Mucosa of rectum (tissue), 2 donors: ENCODE measurements around the gene ADD2.

Experiments used
- H3K27ac ChIP-seq, 2 donors: one replicate each; pipeline ENCODE4 v1.7.0; 2013; ENCODE audit warnings: inconsistent platforms in 2 of 2, low read depth in 2 of 2, low read length in 2 of 2
- H3K27me3 ChIP-seq, 2 donors: one replicate each; pipeline ENCODE4 v1.7.0; 2013; ENCODE audit warnings: low read length in 2 of 2; ENCODE audit not compliant: control insufficient read depth in 2 of 2, insufficient read depth in 2 of 2
- H3K36me3 ChIP-seq, 2 donors: one replicate each; pipeline ENCODE4 v1.7.0; 2013; ENCODE audit warnings: low read length in 2 of 2; ENCODE audit not compliant: control insufficient read depth in 2 of 2, insufficient read depth in 2 of 2
- H3K4me1 ChIP-seq, 2 donors: one replicate each; pipeline ENCODE4 v1.7.0; 2013; ENCODE audit warnings: low read length in 2 of 2, mild to moderate bottlenecking in 1 of 2; ENCODE audit not compliant: control insufficient read depth in 2 of 2, insufficient read depth in 2 of 2
- H3K4me3 ChIP-seq, 2 donors: one replicate each; pipeline ENCODE4 v1.7.0; 2013; ENCODE audit warnings: low read length in 2 of 2
- H3K9ac ChIP-seq, 2 donors: one replicate each; pipeline ENCODE4 v1.7.0; 2013; ENCODE audit warnings: low read length in 2 of 2, low read depth in 1 of 2, mild to moderate bottlenecking in 1 of 2
- H3K9me3 ChIP-seq, 2 donors: one replicate each; pipeline ENCODE4 v1.7.0; 2013; ENCODE audit warnings: low read length in 2 of 2; ENCODE audit not compliant: control insufficient read depth in 2 of 2
- donor health status: healthy.
- donor health status: Normal muscosa, but diverticular disease.

The ADD2 gene

DNA sequence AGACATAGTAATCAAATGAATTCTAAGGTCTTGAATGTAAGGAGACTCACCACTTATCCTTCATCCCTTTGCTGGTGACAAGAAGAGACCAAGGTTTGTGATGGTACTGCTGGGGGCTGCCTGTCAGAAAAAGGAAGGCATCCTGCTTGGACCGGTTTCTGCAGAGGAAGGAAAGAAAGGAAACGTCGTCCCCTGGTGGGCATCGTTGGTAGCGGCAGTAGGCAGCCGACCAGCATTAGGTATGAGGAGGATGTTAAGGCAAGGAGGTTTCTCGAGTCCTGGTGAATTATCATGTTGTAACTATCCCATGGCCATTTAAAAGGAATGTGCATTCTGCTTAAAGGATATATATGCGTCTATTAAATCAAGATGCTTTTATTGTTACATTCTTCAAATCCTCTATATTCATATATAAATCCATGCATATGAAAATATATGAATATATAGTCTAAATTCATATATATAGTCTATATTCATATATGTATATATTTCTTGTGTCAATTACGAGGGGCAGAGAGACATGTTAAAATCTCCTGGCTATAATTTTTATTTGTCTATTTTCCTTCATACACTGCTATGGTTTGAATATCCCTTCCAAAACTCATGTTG lies 120.0 kb downstream of the ADD2 start:
- no peak overlapping the region for H3K27ac ChIP-seq
- H3K9ac ChIP-seq = no peak overlapping the region
- H3K36me3 ChIP-seq = no peaks in the 10 kb centered on the region
- H3K9me3 ChIP-seq = no peaks in the 10 kb centered on the region
- no peaks in the 10 kb centered on the region for H3K27me3 ChIP-seq
- H3K4me3 ChIP-seq = no peak overlapping the region
- peaks cover 5 to 9% of the 10 kb centered on the region in 2 donors for H3K4me1 ChIP-seq

DNA sequence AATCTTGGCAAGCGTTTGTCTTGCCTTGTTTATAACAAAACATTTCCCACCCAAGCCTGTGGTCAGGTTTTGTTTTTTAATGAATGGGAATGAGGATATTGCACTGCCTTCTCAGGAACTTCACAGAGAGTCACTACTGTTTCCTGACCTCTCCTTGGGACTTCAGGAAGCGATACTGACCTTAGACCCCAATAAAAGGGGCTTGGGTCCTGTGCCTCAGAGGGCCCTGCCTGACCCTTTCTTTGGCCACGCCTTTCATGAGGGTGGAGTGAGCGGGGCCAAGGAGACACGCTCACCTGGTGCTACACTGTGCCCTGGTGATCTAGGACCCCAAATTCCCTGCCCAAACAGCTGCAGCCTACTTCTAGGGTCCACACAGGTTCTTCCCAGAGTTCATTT lies 121.6 kb downstream of the ADD2 start:
- H3K27ac ChIP-seq = no peak overlapping the region
- peaks cover 5 to 9% of the 10 kb centered on the region in 2 donors for H3K4me1 ChIP-seq
- no peaks in the 10 kb centered on the region for H3K36me3 ChIP-seq
- no peaks in the 10 kb centered on the region for H3K27me3 ChIP-seq
- no peak overlapping the region for H3K4me3 ChIP-seq
- H3K9ac ChIP-seq = no peak overlapping the region
- no peaks in the 10 kb centered on the region for H3K9me3 ChIP-seq

DNA sequence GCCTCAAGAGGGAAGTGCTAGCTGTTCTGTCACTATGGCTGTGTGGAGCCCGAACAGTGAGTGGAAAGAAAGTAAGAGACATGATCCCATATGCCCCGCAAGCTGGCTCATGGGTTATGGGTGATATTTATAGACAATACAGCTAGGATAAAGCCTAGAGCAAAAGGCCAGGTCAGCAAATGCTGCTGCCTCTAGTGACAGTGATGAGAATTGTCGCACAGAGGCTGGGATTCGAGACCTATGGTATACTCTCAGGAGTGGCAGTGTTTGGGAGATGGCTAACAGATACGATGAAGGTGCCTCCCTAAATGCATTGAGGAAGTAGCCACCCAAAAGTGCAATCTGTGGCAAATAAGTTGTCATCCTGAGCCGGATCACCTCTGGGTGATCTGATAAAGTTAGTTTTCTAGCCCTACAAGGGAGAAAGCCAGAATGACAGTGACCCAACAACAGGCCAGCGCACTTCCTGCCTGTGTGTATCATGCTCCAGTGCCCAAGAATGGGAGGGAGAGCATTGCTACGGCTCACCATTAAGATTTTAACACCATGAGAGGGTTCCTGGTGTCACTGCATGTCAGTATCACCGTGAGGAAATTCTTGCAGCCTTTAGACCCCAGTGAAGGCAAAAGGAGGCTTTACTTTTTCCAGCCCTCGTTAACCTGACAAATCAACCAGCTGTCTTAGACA lies 122.1 kb downstream of the ADD2 start:
- H3K36me3 ChIP-seq = no peaks in the 10 kb centered on the region
- peaks cover 5 to 9% of the 10 kb centered on the region in 2 donors for H3K4me1 ChIP-seq
- H3K27me3 ChIP-seq = no peaks in the 10 kb centered on the region
- no peak overlapping the region for H3K27ac ChIP-seq
- no peak overlapping the region for H3K9ac ChIP-seq
- no peak overlapping the region for H3K4me3 ChIP-seq
- H3K9me3 ChIP-seq = no peaks in the 10 kb centered on the region

DNA sequence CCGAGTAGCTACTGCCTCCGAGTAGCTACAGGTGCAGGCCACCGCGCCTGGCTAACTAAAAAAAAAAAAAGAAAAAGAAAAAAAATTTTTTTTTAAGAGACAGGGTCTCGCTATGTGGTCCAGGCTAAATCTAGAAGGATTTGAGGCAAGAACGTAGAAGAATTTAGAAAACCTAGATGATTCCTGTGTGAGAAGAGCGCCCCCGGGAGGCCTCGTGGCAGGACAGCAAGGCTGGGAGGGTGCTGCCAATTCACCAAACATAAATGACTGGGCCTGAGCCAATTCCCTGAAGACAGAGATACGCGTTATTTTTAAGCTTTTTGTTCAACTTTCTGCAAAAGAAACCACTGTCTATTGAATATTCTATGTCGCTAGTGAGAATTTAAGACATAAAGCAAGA lies 124.3 kb downstream of the ADD2 start:
- Histone ChIP-seq H3K36me3 (no peaks in the 10 kb centered on the region), H3K4me1 (peaks cover 5 to 9% of the 10 kb centered on the region in 2 donors), H3K9me3 (no peaks in the 10 kb centered on the region), H3K4me3 (no peak overlapping the region), H3K9ac (no peak overlapping the region), H3K27me3 (no peaks in the 10 kb centered on the region), H3K27ac (no peak overlapping the region)

DNA sequence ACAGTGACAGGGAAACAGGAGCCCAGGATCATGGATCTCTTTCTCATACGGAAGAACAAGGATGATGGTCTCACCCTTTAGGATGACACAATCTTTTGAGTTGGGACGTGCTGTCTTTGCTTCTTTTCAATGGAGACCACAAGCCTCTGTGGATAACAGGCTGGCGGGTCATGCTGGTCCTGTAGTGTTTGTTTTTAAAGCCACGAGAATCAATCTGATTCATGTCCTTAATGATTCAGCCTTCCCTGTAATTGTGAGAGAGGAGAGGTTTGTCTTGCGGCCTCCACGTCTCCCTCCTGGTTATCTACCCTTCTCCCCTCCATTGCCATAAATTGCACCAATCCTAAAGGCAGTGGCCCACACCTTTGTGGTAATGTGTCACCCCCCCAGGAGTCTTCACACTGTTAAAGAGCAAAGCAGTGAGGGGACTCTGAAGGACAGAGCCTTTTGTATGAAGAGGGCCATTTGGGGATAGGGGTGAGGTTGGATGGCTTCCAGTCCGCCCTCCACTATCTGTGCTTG lies 126.7 kb downstream of the ADD2 start:
- peaks cover 5 to 6% of the 10 kb centered on the region in 2 donors for H3K4me1 ChIP-seq
- no peaks in the 10 kb centered on the region for H3K27me3 ChIP-seq
- no peak overlapping the region for H3K9ac ChIP-seq
- no peak overlapping the region for H3K27ac ChIP-seq
- no peaks in the 10 kb centered on the region for H3K9me3 ChIP-seq
- H3K4me3 ChIP-seq = no peak overlapping the region
- H3K36me3 ChIP-seq = no peaks in the 10 kb centered on the region

DNA sequence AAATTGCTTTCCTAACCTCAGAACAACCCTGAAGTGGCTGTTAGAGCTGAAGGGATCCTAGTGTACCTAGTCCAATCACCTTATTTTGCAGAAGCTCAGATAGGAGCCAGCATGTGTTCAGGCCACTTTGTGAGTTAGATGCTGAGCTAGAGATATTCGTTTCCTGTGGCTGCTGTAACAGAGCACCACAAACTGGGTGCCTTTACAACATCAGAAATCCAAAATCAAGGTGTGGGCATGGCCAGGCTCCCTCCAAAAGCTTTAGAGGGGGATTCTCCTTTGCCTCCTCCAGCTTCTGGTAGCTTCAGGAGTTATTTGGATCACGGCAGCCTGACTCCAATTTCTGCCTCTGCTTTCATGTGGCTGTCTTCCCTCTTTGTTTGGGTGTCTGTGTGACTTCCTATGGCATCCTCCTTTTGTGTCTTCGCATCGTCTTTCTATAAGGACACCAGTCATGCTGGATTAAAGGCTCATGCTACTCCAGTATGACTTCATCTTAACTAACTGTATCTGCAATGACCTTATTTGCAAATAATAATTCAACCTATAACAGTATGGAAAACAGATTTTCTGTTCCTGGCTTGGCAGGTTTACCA lies 128.1 kb downstream of the ADD2 start:
- Histone ChIP-seq H3K27me3 (no peaks in the 10 kb centered on the region), H3K4me1 (no peaks in the 10 kb centered on the region), H3K9ac (no peak overlapping the region), H3K27ac (no peak overlapping the region), H3K36me3 (no peaks in the 10 kb centered on the region), H3K9me3 (no peaks in the 10 kb centered on the region), H3K4me3 (no peak overlapping the region)

DNA sequence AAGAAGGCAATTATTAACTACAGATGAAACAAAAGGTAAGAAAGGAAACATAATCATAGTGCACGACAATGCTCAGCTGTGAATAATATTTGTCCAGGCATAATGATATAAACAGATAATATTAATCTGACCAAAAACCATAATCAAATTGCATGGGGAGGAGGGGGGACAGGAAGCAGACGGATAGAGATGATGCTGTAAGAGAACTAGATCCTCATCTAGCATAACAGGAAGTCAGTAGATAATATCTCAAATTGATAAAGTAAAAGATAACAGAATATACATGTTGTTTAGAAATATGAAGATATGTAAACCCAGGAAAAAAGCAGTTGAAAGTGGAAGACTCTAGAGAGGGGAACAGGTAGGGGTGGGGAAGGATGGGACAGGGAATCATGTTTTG lies 129.4 kb downstream of the ADD2 start:
- no peaks in the 10 kb centered on the region for H3K9me3 ChIP-seq
- H3K36me3 ChIP-seq = no peaks in the 10 kb centered on the region
- H3K4me1 ChIP-seq = no peaks in the 10 kb centered on the region
- no peaks in the 10 kb centered on the region for H3K27me3 ChIP-seq
- H3K27ac ChIP-seq = no peak overlapping the region
- no peak overlapping the region for H3K4me3 ChIP-seq
- no peak overlapping the region for H3K9ac ChIP-seq

DNA sequence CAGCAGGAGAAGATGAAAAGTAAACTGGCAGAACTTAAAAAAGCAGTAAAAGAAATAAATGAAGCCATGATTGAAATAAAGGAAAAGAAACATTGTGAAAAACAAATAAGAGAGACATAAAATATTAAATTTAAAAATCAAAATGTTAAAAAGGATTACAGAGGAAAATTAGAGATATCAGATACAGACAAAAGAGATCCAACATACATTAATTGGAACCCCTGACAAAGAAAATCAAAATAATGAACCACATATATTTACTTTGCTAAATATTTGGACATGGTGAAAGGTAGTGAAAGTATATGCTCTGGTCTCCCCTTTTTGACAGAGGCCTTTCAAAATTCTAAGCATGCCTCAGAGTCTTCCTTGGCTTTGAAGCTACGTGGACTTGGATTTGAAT lies 134.5 kb downstream of the ADD2 start:
- Histone ChIP-seq H3K27me3 (no peaks in the 10 kb centered on the region), H3K9me3 (no peaks in the 10 kb centered on the region), H3K27ac (no peak overlapping the region), H3K9ac (no peak overlapping the region), H3K36me3 (no peaks in the 10 kb centered on the region), H3K4me1 (no peaks in the 10 kb centered on the region), H3K4me3 (no peak overlapping the region)

DNA sequence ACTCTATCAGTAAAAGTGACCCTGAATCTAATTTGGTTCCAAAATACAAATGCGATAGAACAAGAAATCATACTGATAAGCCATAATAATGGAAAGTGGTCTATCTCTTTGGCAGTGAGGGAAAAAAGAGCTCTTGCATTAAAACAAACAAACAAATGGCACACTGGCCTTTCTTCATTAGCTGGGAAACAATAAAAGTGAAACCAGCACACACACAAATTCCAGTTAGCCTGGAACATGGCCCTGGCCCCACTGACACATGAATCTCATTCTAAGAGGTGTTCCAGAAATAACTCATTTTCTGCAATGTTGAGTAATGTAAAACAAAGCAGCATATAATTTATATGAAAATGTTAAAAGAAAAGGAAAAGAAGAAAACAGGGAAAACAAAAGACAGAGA lies 135.0 kb downstream of the ADD2 start:
- H3K36me3 ChIP-seq = no peaks in the 10 kb centered on the region
- no peak overlapping the region for H3K4me3 ChIP-seq
- no peaks in the 10 kb centered on the region for H3K9me3 ChIP-seq
- no peaks in the 10 kb centered on the region for H3K4me1 ChIP-seq
- H3K27ac ChIP-seq = no peak overlapping the region
- H3K9ac ChIP-seq = no peak overlapping the region
- no peaks in the 10 kb centered on the region for H3K27me3 ChIP-seq

DNA sequence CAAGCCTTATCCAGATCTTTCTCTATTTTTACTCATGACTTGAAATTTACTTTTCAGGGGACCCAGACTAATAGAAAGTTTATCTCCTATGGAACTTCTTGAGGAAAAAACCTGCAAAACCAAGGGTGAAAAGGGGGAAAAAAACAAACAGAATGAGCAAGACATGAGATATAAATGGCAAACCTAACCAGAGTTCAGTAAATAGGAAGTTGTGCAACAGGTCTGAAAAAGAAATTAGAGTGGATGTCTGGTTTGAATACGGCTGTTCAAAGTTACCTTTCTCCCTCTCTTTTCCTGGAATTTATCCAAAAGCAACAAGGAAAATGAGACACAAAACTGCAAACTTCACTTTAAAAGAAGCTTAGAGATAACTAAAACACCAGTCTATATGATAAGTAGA lies 135.6 kb downstream of the ADD2 start:
- H3K4me1 ChIP-seq = no peaks in the 10 kb centered on the region
- H3K36me3 ChIP-seq = no peaks in the 10 kb centered on the region
- H3K27me3 ChIP-seq = no peaks in the 10 kb centered on the region
- no peak overlapping the region for H3K4me3 ChIP-seq
- H3K27ac ChIP-seq = no peak overlapping the region
- no peak overlapping the region for H3K9ac ChIP-seq
- H3K9me3 ChIP-seq = no peaks in the 10 kb centered on the region
